Measurements from ENCODE around the gene ARHGAP40.
A peak's percentile ranks its signal among the peaks of the same experiment; 100 is the strongest.

Gene ARHGAP40

GRCh38 chr20:38692436-38693411 is 91.1 kb downstream of the ARHGAP40 start:
- DNase-seq, result peak; percentile 49

- DNase-seq, result no peak
Observed at GRCh38 chr20:38697306-38697705, 95.7 kb downstream of the ARHGAP40 start.

GRCh38 chr20:38698541-38698940 is 96.9 kb downstream of the ARHGAP40 start:
- no peak for DNase-seq

GRCh38 chr20:38700141-38700540 is 98.5 kb downstream of the ARHGAP40 start:
- no peak for DNase-seq

Data from activated CD8-positive, alpha-beta memory T cell treated with anti-CD3 and anti-CD28 coated beads, Interleukin-2, amount 50 U/mL, for 4 hours (primary cell).